Measurements from ENCODE around the gene MEIOB. TPM values are rescaled to one million over a fixed set of nuclear protein-coding genes. Genes with fewer than 3 reads are reported as not detected.
A peak's percentile ranks its signal among the peaks of the same experiment; 100 is the strongest.

MEIOB gene
- polyA plus RNA-seq, 2 of the 4 experiments (the other 2 are of a cell fraction): 2.9 to 9.1 TPM

DNA sequence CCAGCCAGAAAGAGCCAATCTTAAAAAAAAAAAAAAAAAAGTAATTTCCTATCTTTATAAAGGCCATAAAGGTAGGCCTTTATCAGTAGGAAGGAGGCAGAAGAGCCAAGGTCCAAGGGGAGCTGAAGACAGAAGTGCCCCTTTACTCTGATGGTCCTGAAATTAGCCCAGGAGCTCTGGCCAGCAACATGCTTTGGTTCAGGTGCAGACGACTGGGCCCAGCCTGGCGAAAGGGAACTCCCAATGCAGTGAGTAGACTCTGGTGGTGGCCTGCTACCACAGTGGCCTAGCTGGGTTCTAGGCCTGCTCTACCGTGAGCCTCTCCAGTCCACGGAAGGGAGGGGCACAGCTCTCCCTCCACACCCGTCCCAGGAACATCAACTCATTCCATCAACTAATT lies 23.1 kb upstream of the MEIOB start:
- POLR2A ChIA-PET: interaction anchor here (0.9 kb wide), 1 partner anchor 34 kb away, joined by 3 read pairs; no protein-coding TSS in a partner anchor

DNA sequence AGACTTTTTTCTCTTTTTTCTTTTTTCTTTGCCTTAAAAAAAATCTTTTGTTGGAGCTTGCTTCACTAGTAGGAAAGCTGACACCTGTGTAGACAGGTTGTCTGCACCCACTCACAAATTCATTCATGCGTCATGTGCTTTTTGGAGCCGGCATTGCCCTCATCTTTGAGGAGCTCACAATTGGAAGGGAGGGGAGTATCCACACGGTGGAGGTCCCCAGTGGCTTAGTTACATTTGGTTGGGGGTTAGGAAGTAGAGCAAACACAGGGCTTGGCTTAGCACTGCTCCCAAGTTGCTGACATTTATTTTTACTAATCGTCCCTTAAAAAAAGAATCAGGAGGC lies 18.7 kb upstream of the MEIOB start:
- POLR2A ChIA-PET: no interaction called here
- no peak overlapping the region for H3K27ac ChIP-seq
- H3K4me1 ChIP-seq: 0 out of 3 replicates have a peak, but pooled peaks cover 6% of the 10 kb centered on the region
- CTCF ChIA-PET: interaction anchor here (1.0 to 2.8 kb wide), 3 partner anchors 10 to 39 kb away, joined by 3 to 9 read pairs (median 6); no protein-coding TSS in a partner anchor
- peak overlapping the region; percentile 38; the same call in 2 of the 3 replicates for H3K4me2 ChIP-seq
- no peaks in the 10 kb centered on the region for H3K9me3 ChIP-seq
- WGBS (ENCODE audit: missing lambda C conversion rate): 39% methylated on average over 4 of the region's 4 CpGs
- FAIRE-seq: no peak
- no peak overlapping the region for H3K4me3 ChIP-seq
- no peak for ATAC-seq
- TF ChIP-seq POLR2A (IDR thresholded peaks at IDR 0.05; ENCODE audit: low read length): no peak
- TF ChIP-seq JUNB (IDR thresholded peaks at IDR 0.05): no peak
- TF ChIP-seq HOXB13 (CRISPR knock-in tag; IDR thresholded peaks at IDR 0.05; ENCODE audit: low read depth): no peak
- no peak for TF ChIP-seq CBX8 (IDR thresholded peaks at IDR 0.05)
- TF ChIP-seq BHLHE40 (IDR thresholded peaks at IDR 0.05; ENCODE audit: low read depth, low read length): no peak
- no peak for TF ChIP-seq ZFP36 (IDR thresholded peaks at IDR 0.05; ENCODE audit: borderline replicate concordance, partially characterized antibody)
- no peak for TF ChIP-seq EP300 (IDR thresholded peaks at IDR 0.05)
- DNase-seq (ENCODE audit: low read depth in 1 of 2, low spot score in 1 of 2): no peak

More for the DNA sequence above, 23.1 kb upstream of the MEIOB start:
- Histone ChIP-seq H3K4me1 (0 out of 3 replicates have a peak, but pooled peaks cover 5% of the 10 kb centered on the region), H3K27ac (no peak overlapping the region), H3K9me3 (no peaks in the 10 kb centered on the region), H3K4me2 (no peak overlapping the region), H3K4me3 (no peak overlapping the region)
- ATAC-seq (no peak), DNase-seq (ENCODE audit: low read depth in 1 of 2, low spot score in 1 of 2) (no peak), FAIRE-seq (no peak)
- TF ChIP-seq, protein P1, sequence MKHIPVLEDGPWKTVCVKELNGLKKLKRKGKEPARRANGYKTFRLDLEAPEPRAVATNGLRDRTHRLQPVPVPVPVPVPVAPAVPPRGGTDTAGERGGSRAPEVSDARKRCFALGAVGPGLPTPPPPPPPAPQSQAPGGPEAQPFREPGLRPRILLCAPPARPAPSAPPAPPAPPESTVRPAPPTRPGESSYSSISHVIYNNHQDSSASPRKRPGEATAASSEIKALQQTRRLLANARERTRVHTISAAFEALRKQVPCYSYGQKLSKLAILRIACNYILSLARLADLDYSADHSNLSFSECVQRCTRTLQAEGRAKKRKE (CRISPR knock-in tag; IDR thresholded peaks at IDR 0.05; ENCODE audit: low read depth): no peak
- 84% methylated on average over 5 of the region's 5 CpGs for WGBS (ENCODE audit: missing lambda C conversion rate)
- CTCF ChIA-PET: interaction anchor here (0.6 to 3.8 kb wide), 9 partner anchors 9 to 204 kb away, joined by 3 to 14 read pairs (median 3); no protein-coding TSS in a partner anchor

DNA sequence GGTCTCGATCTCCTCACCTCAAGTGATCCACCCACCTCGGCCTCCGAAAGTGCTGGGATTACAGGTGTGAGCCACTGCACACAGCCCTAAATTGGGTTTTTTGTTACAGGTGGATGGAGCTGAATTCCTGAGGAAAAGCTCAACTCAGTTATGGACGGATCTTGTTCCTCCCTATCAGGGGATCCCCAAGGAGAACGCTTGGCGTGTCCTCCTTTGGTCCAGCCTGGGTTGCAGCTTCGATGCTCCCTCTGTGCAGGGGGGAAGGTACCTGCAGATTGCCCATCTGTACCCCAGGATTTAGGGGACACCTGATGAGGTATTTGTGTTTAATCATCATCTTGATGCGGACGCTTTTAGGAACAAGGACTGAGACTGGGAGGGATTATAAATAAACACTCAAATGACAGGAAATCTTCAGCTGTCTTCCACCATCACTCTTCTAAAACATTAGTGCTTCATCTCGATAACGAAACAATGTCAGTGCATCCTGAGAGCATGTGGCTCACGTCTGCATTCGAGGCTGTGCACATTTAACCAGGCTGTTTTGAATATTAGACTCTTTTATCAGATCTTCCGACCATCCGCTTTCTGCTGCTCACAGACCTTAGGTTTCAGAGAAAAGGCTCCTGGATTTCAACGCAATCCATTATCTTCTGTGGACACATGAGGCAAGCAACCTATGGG lies 18.2 kb upstream of the MEIOB start:
- peak overlapping the region; percentile 38 for H3K4me2 ChIP-seq
- no peaks in the 10 kb centered on the region for H3K9me3 ChIP-seq
- 0 out of 3 replicates have a peak, but pooled peaks cover 6% of the 10 kb centered on the region for H3K4me1 ChIP-seq
- H3K4me3 ChIP-seq: no peak overlapping the region
- no peak for FAIRE-seq
- CTCF ChIA-PET: interaction anchor here (1.0 to 2.8 kb wide), 3 partner anchors 9 to 39 kb away, joined by 3 to 9 read pairs (median 6); no protein-coding TSS in a partner anchor
- ATAC-seq: peak; percentile 24 to 58; a peak in 3 of 6 replicates
- TF ChIP-seq PHF8 (IDR thresholded peaks at IDR 0.05; ENCODE audit: borderline replicate concordance, low read depth): no peak
- no peak for TF ChIP-seq EHF (CRISPR knock-in tag; IDR thresholded peaks at IDR 0.05)
- TF ChIP-seq ZNF302 (CRISPR knock-in tag; IDR thresholded peaks at IDR 0.05): no peak
- TF ChIP-seq TFCP2L1 (CRISPR knock-in tag; IDR thresholded peaks at IDR 0.05): no peak
- TF ChIP-seq KDM5A (IDR thresholded peaks at IDR 0.05): no peak
- TF ChIP-seq HOXB13 (CRISPR knock-in tag; IDR thresholded peaks at IDR 0.05; ENCODE audit: low read depth): no peak
- TF ChIP-seq, protein P2, sequence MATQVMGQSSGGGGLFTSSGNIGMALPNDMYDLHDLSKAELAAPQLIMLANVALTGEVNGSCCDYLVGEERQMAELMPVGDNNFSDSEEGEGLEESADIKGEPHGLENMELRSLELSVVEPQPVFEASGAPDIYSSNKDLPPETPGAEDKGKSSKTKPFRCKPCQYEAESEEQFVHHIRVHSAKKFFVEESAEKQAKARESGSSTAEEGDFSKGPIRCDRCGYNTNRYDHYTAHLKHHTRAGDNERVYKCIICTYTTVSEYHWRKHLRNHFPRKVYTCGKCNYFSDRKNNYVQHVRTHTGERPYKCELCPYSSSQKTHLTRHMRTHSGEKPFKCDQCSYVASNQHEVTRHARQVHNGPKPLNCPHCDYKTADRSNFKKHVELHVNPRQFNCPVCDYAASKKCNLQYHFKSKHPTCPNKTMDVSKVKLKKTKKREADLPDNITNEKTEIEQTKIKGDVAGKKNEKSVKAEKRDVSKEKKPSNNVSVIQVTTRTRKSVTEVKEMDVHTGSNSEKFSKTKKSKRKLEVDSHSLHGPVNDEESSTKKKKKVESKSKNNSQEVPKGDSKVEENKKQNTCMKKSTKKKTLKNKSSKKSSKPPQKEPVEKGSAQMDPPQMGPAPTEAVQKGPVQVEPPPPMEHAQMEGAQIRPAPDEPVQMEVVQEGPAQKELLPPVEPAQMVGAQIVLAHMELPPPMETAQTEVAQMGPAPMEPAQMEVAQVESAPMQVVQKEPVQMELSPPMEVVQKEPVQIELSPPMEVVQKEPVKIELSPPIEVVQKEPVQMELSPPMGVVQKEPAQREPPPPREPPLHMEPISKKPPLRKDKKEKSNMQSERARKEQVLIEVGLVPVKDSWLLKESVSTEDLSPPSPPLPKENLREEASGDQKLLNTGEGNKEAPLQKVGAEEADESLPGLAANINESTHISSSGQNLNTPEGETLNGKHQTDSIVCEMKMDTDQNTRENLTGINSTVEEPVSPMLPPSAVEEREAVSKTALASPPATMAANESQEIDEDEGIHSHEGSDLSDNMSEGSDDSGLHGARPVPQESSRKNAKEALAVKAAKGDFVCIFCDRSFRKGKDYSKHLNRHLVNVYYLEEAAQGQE (IDR thresholded peaks at IDR 0.05): no peak
- no peak for TF ChIP-seq RNF2 (IDR thresholded peaks at IDR 0.05; ENCODE audit: borderline replicate concordance, low read depth)
- no peak for TF ChIP-seq POLR2A (IDR thresholded peaks at IDR 0.05; ENCODE audit: low read length)
- TF ChIP-seq MAZ (IDR thresholded peaks at IDR 0.05; ENCODE audit: borderline replicate concordance, low read depth, low read length): no peak
- TF ChIP-seq CEBPB (IDR thresholded peaks at IDR 0.05): no peak
- TF ChIP-seq ESRRA (IDR thresholded peaks at IDR 0.05; ENCODE audit: borderline replicate concordance, low read length): no peak
- TF ChIP-seq, protein P1 (CRISPR knock-in tag; IDR thresholded peaks at IDR 0.05; ENCODE audit: low read depth): no peak
- no peak for TF ChIP-seq RCOR1 (IDR thresholded peaks at IDR 0.05; ENCODE audit: low read depth, low read length)
- H3K27ac ChIP-seq: no peak overlapping the region
- WGBS (ENCODE audit: missing lambda C conversion rate): 32% methylated on average over 16 of the region's 16 CpGs
- POLR2A ChIA-PET: no interaction called here
- no peak for DNase-seq (ENCODE audit: low read depth in 1 of 2, low spot score in 1 of 2)
